ENCODE measurements around the gene CAMK2N1.

DNA sequence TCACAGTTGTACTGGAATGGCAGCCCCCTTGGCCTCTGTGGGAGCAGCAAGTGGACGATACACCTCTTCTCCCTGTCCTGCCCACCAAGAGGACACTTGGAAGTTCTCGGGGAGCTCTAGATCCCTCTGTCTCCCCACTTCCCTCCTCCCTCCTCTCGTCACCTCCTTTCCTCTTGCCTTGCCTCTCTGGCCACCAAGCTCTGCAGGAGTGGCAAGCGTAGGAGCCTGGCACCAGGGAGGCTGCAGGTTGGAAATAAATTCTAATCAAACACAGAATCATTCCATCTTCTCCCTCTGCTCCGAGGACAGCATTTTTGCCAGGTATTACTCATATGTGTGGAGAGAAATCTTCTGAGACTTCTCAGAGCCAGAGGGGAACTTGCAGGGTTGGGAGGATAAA, 20.8 kb downstream of the CAMK2N1 start:
- TF ChIP-seq CTCF (IDR thresholded peaks at IDR 0.05): no peak
- no peak for TF ChIP-seq POLR2A (IDR thresholded peaks at IDR 0.05)

All from adrenal gland (tissue), 5 donors.